NCI-H1694 (cell line): Measurements from ENCODE around the gene SGSM1.
"Not testable (repeated sequence)": the region's sequence is repeated elsewhere in the genome, so short reads cannot be mapped to it uniquely, and the experiment has no call there.

Source experiments
- DNase-seq: peaks from one replicate; lab custom pipeline; 2025; lab: John Stamatoyannopoulos, UW

The SGSM1 gene

GRCh38 chr22:24894220-24894975 lies 88.4 kb downstream of the SGSM1 start:
- DNase-seq, result no peak

GRCh38 chr22:24894998-24895397 lies 89.0 kb downstream of the SGSM1 start:
- DNase-seq, result peak; percentile 0

GRCh38 chr22:24901448-24901847 lies 95.4 kb downstream of the SGSM1 start:
- no peak for DNase-seq

GRCh38 chr22:24905909-24906308 lies 99.9 kb downstream of the SGSM1 start:
- no peak for DNase-seq

GRCh38 chr22:24907101-24907500 lies 101.1 kb downstream of the SGSM1 start:
- not testable (repeated sequence) for DNase-seq

GRCh38 chr22:24920029-24920428 lies 114.0 kb downstream of the SGSM1 start:
- DNase-seq, result no peak

- DNase-seq, result no peak
Measured at GRCh38 chr22:24925586-24926427, 119.8 kb downstream of the SGSM1 start.

- no peak for DNase-seq
Measured at GRCh38 chr22:24926428-24926725, 120.4 kb downstream of the SGSM1 start.

- no peak for DNase-seq
Measured at GRCh38 chr22:24926849-24927579, 121.0 kb downstream of the SGSM1 start.

GRCh38 chr22:24928322-24928721 lies 122.3 kb downstream of the SGSM1 start:
- no peak for DNase-seq

GRCh38 chr22:24930678-24931077 lies 124.7 kb downstream of the SGSM1 start:
- no peak for DNase-seq

GRCh38 chr22:24935771-24936483 lies 129.9 kb downstream of the SGSM1 start:
- DNase-seq, result no peak

- DNase-seq, result no peak
Measured at GRCh38 chr22:24937114-24937513, 131.1 kb downstream of the SGSM1 start.

- DNase-seq, result peak; percentile 37
Measured at GRCh38 chr22:24938741-24939341, 132.8 kb downstream of the SGSM1 start.

- DNase-seq, result no peak
Measured at GRCh38 chr22:24942301-24942700, 136.3 kb downstream of the SGSM1 start.

- DNase-seq, result no peak
Measured at GRCh38 chr22:24944217-24944937, 138.4 kb downstream of the SGSM1 start.

GRCh38 chr22:24945430-24945829 lies 139.4 kb downstream of the SGSM1 start:
- no peak for DNase-seq

- DNase-seq, result no peak
Measured at GRCh38 chr22:24947383-24947782, 141.4 kb downstream of the SGSM1 start.

- no peak for DNase-seq
Measured at GRCh38 chr22:24947881-24948280, 141.9 kb downstream of the SGSM1 start.

- no peak for DNase-seq
Measured at GRCh38 chr22:24948356-24949202, 142.6 kb downstream of the SGSM1 start.
